Kidney (tissue), 14 donors: Measurements from ENCODE around the gene KRTAP10-3. TPM values are rescaled to one million over a fixed set of nuclear protein-coding genes. Genes with fewer than 3 reads are reported as not detected.
A peak's percentile ranks its signal among the peaks of the same experiment; 100 is the strongest.

Source experiments
- DNase-seq, 5 donors: peaks; one replicate each; pipeline ENCODE4 v3.0.0-alpha.2; 2013 to 2020
- FAIRE-seq: peaks from 2 replicates; lab custom pipeline; 2012; peaks lifted over from hg19 to GRCh38; lab: Jason Lieb, UNC
- H3K27ac ChIP-seq, 2 donors: one replicate each; pipeline ENCODE4 v1.7.0; 2013; ENCODE audit warnings: low read depth in 2 of 2, low read length in 2 of 2, inconsistent platforms in 1 of 2
- H3K27me3 ChIP-seq: one replicate; pipeline ENCODE4 v1.7.1; 2013; ENCODE audit warnings: low read length, inconsistent platforms; ENCODE audit not compliant: control insufficient read depth, insufficient read depth
- H3K36me3 ChIP-seq, 3 donors: one replicate each; pipeline versions ENCODE4 v1.7.0 to v1.7.1; 2013; ENCODE audit warnings: low read length in 3 of 3, control low read depth in 1 of 3, inconsistent platforms in 1 of 3; ENCODE audit not compliant: insufficient read depth in 3 of 3, control insufficient read depth in 2 of 3
- H3K4me1 ChIP-seq, 3 donors: one replicate each; pipeline versions ENCODE4 v1.7.0 to v1.7.1; 2013; ENCODE audit warnings: low read length in 3 of 3, inconsistent platforms in 1 of 3, low read depth in 1 of 3; ENCODE audit not compliant: control insufficient read depth in 2 of 3, insufficient read depth in 2 of 3
- H3K4me3 ChIP-seq, 3 donors: one replicate each; pipeline versions ENCODE4 v1.7.0 to v1.8.1; 2013; ENCODE audit warnings: low read length in 3 of 3, control low read depth in 1 of 3, inconsistent platforms in 1 of 3
- H3K9ac ChIP-seq, 3 donors: one replicate each; pipeline versions ENCODE4 v1.7.0 to v1.7.1; 2013; ENCODE audit warnings: low read length in 3 of 3, control low read depth in 1 of 3, inconsistent platforms in 1 of 3
- H3K9me3 ChIP-seq, 3 donors: one replicate each; pipeline versions ENCODE4 v1.7.0 to v1.7.1; 2013; ENCODE audit warnings: low read length in 3 of 3, control low read depth in 1 of 3, inconsistent platforms in 1 of 3; ENCODE audit not compliant: control insufficient read depth in 2 of 3, insufficient read depth in 1 of 3
- intact Hi-C: fragments of 100-400 bp; cut with DNase I; formaldehyde crosslinking; loops from one replicate; pipeline ENCODE4 v1.11.1; 2022
- polyA plus RNA-seq: library from polyadenylated mRNA; stranded (reverse); fragments of 350-450 nt; fragmentation: Illumina TruSeq; extraction: RNeasy Lipid Tissue Mini Kit (QIAGEN cat#74804); gene quantifications from one replicate; pipeline ENCODE4 v1.2.3, GENCODE V29; 2014; ENCODE audit warnings: low read depth, low replicate concordance; ENCODE audit not compliant: insufficient read depth
- total RNA-seq: library from RNA; stranded (reverse); fragmentation: NEBNext Ultra II Directional; extraction: Animal tissue kit (Norgen Biotek cat#: 25700); gene quantifications from one replicate; pipeline ENCODE4 v1.2.1, GENCODE V29; 2021
- TF ChIP-seq, protein P1 (sequence below): IDR thresholded peaks from 3 replicates; pipeline ENCODE4 v1.5.1; 2012; ENCODE audit warnings: mild to moderate bottlenecking, moderate library complexity, borderline replicate concordance; ENCODE audit not compliant: insufficient read depth; ENCODE audit errors: extremely low read depth
- donor health status: control.
- donor health status: control.
- donor health status: control.
- donor health status: control.
- donor health status: control.
- donor health status: DM: yes; HTN: yes; CAD: no.
- donor health status: Normal renal cell carcinoma (clear cell type).

KRTAP10-3 gene
- total and polyA plus RNA-seq, 2 donors from 2014 or later: not detected

GRCh38 chr21:44595524-44595923 is 36.9 kb upstream of the KRTAP10-3 start:
- intact Hi-C loops: no loop called here
- no peak for FAIRE-seq
- H3K27me3 ChIP-seq: no peaks in the 10 kb centered on the region

DNA sequence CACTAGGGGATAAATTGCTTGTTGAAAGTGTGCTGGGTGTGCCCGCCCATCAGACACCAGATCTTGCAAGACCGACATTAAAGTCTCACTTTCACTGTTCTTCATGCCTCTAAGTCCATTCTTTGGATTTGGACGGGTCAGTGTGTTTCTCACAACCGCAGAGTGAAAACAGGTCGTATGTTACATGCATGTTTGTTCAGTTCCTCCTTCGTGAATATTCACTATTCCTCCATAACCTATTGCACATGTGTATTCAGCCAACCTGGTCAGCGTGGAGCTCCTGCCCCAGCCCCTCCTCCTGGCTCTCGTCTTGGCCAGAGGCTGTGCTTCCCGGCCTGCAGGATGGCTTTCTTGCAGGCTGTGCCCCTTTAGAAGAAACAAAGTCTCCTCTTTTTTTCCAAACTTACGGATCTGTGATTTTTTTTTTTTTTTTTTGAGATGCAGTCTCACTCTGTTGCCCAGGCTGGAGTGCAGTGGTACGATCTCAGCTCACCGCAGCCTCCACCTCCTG is 35.9 kb upstream of the KRTAP10-3 start:
- TF ChIP-seq, protein P1, sequence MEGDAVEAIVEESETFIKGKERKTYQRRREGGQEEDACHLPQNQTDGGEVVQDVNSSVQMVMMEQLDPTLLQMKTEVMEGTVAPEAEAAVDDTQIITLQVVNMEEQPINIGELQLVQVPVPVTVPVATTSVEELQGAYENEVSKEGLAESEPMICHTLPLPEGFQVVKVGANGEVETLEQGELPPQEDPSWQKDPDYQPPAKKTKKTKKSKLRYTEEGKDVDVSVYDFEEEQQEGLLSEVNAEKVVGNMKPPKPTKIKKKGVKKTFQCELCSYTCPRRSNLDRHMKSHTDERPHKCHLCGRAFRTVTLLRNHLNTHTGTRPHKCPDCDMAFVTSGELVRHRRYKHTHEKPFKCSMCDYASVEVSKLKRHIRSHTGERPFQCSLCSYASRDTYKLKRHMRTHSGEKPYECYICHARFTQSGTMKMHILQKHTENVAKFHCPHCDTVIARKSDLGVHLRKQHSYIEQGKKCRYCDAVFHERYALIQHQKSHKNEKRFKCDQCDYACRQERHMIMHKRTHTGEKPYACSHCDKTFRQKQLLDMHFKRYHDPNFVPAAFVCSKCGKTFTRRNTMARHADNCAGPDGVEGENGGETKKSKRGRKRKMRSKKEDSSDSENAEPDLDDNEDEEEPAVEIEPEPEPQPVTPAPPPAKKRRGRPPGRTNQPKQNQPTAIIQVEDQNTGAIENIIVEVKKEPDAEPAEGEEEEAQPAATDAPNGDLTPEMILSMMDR: no peak
- Histone ChIP-seq H3K4me1 (no peaks in the 10 kb centered on the region), H3K4me3 (no peak overlapping the region), H3K27me3 (no peaks in the 10 kb centered on the region), H3K27ac (no peak overlapping the region), H3K9ac (no peak overlapping the region), H3K36me3 (no peaks in the 10 kb centered on the region), H3K9me3 (no peaks in the 10 kb centered on the region)
- intact Hi-C loops: no loop called here
- FAIRE-seq (no peak), DNase-seq (no peak)

More at GRCh38 chr21:44595524-44595923, 36.9 kb upstream of the KRTAP10-3 start:
- Histone ChIP-seq H3K9me3 (no peaks in the 10 kb centered on the region), H3K4me3 (no peak overlapping the region), H3K4me1 (no peaks in the 10 kb centered on the region), H3K36me3 (no peaks in the 10 kb centered on the region), H3K27ac (no peak overlapping the region), H3K9ac (no peak overlapping the region)
- TF ChIP-seq, protein P1: no peak
- no peak for DNase-seq

DNA sequence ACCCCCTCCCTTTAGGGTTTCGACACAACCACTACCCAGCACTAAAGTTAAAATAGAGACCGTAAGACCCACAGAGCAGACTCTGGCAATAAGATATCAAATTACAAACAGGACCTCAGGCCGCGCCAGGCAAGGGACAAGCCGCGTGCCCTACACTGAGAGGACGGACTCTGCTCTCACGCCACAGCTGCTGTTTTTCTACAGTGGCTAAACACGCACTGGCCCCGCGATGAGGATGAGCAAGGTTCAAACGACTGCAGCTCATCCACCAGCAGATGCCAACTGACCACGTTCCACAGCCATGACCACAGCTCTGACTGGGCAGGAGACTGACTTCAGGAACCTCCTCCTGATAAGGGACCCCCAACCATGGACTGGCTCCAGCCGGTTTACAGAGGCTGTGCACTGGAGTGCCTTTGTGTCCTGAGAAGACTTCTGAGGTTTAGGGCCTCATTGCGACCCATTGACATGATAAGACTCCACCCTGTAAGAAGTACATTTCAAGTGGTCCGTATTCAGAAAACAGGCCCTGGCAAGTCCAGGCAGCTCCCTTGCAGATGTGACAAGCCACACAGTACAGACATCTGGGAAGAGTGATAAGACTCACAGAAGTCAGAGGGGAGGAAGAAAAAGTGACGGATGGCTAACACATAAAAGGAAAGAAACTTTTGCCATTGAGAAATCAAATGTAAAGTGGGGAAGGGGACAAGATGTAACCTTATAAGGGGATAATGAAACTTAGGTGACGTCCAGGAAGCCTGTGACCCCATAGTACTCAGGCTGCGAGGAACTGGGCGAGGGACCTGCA is 35.2 kb upstream of the KRTAP10-3 start:
- no peaks in the 10 kb centered on the region for H3K9me3 ChIP-seq
- H3K4me3 ChIP-seq: no peak overlapping the region
- H3K27ac ChIP-seq: no peak overlapping the region
- H3K27me3 ChIP-seq: no peaks in the 10 kb centered on the region
- TF ChIP-seq, protein P1: no peak
- H3K36me3 ChIP-seq: no peaks in the 10 kb centered on the region
- FAIRE-seq: no peak
- H3K4me1 ChIP-seq: no peaks in the 10 kb centered on the region
- intact Hi-C loops: no loop called here
- no peak overlapping the region for H3K9ac ChIP-seq
- peak in 3 of 5 donors; percentile 57 to 62 (median 61) for DNase-seq
